ENCODE data around the gene KRT33A. TPM values are rescaled to one million over a fixed set of nuclear protein-coding genes. Genes with fewer than 3 reads are reported as not detected.

KRT33A gene
- total and polyA plus RNA-seq, 4 donors = not detected

DNA sequence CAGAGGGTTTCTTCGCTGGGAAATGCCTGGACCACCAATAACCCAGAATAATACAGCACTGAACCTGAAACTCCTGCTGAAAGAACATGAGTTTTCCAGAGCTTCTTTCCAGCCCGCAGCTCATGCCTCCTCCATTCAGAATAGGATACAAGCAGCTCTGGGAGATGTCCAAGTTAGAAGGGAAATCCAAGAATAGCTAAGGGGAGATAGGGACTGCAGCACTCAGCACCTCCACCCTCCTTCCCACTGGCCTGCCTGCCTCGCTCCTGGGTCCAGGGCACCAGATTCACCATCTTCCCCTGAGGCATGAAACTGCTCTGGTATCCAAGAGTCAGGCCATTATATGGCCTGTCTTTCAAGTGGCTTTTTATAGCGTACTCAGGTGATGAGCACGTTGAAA is 42.7 kb upstream of the KRT33A start:
- no peak for DNase-seq (ENCODE audit: low spot score)
- Histone ChIP-seq H3K9ac (ENCODE audit: low read depth in 1 of 2, low read length in 2 of 2) (no peak overlapping the region), H3K27ac (ENCODE audit: low read depth in 1 of 2, low read length in 2 of 2) (no peak overlapping the region), H3K4me1 (ENCODE audit: control insufficient read depth in 4 of 4, insufficient read depth in 4 of 4, low read length in 3 of 4) (no peaks in the 10 kb centered on the region), H3K9me3 (ENCODE audit: control insufficient read depth in 4 of 4, low read length in 3 of 4) (no peaks in the 10 kb centered on the region), H3K27me3 (ENCODE audit: control insufficient read depth in 4 of 4, insufficient read depth in 4 of 4, low read length in 3 of 4) (no peaks in the 10 kb centered on the region), H3K36me3 (ENCODE audit: control insufficient read depth in 4 of 4, insufficient read depth in 3 of 4, low read depth in 1 of 4, low read length in 3 of 4) (no peaks in the 10 kb centered on the region), H3K4me3 (ENCODE audit: low read depth in 1 of 3, low read length in 3 of 3) (no peak overlapping the region)
- 70% methylated on average over 5 of the region's 5 CpGs for WGBS
- TF ChIP-seq REST (IDR thresholded peaks at IDR 0.05) (no peak), GABPA (IDR thresholded peaks at IDR 0.05 in 1 of 2, conservative IDR thresholded peaks at IDR 0.05 in 1 of 2) (no peak), NR2F2 (IDR thresholded peaks at IDR 0.05) (no peak)

GRCh38 chr17:41392278-41392677 is 41.6 kb upstream of the KRT33A start:
- no peaks in the 10 kb centered on the region for H3K4me1 ChIP-seq (ENCODE audit: control insufficient read depth in 4 of 4, insufficient read depth in 4 of 4, low read length in 3 of 4)
- WGBS = 94% methylated on average over 1 of the region's 1 CpG
- no peak overlapping the region for H3K27ac ChIP-seq (ENCODE audit: low read depth in 1 of 2, low read length in 2 of 2)
- H3K9ac ChIP-seq (ENCODE audit: low read depth in 1 of 2, low read length in 2 of 2) = no peak overlapping the region
- H3K27me3 ChIP-seq (ENCODE audit: control insufficient read depth in 4 of 4, insufficient read depth in 4 of 4, low read length in 3 of 4) = no peaks in the 10 kb centered on the region
- no peaks in the 10 kb centered on the region for H3K9me3 ChIP-seq (ENCODE audit: control insufficient read depth in 4 of 4, low read length in 3 of 4)
- no peaks in the 10 kb centered on the region for H3K36me3 ChIP-seq (ENCODE audit: control insufficient read depth in 4 of 4, insufficient read depth in 3 of 4, low read depth in 1 of 4, low read length in 3 of 4)
- no peak overlapping the region for H3K4me3 ChIP-seq (ENCODE audit: low read depth in 1 of 3, low read length in 3 of 3)
- peak in 1 of 2 donors; percentile 24 for TF ChIP-seq RXRA (IDR thresholded peaks at IDR 0.05)
- TF ChIP-seq EGR1 (IDR thresholded peaks at IDR 0.05; ENCODE audit: low read depth in 2 of 2) = no peak
- TF ChIP-seq HNF4G (IDR thresholded peaks at IDR 0.05) = no peak
- no peak for TF ChIP-seq JUND (IDR thresholded peaks at IDR 0.05)
- DNase-seq (ENCODE audit: low spot score) = no peak

- Histone ChIP-seq H3K36me3 (ENCODE audit: control insufficient read depth in 4 of 4, insufficient read depth in 3 of 4, low read depth in 1 of 4, low read length in 3 of 4) (no peaks in the 10 kb centered on the region), H3K4me3 (ENCODE audit: low read depth in 1 of 3, low read length in 3 of 3) (no peak overlapping the region), H3K9ac (ENCODE audit: low read depth in 1 of 2, low read length in 2 of 2) (no peak overlapping the region), H3K4me1 (ENCODE audit: control insufficient read depth in 4 of 4, insufficient read depth in 4 of 4, low read length in 3 of 4) (no peaks in the 10 kb centered on the region), H3K27ac (ENCODE audit: low read depth in 1 of 2, low read length in 2 of 2) (no peak overlapping the region), H3K27me3 (ENCODE audit: control insufficient read depth in 4 of 4, insufficient read depth in 4 of 4, low read length in 3 of 4) (no peaks in the 10 kb centered on the region), H3K9me3 (ENCODE audit: control insufficient read depth in 4 of 4, low read length in 3 of 4) (no peaks in the 10 kb centered on the region)
- DNase-seq (ENCODE audit: low spot score) = no peak
- WGBS = 53% methylated on average over 2 of the region's 2 CpGs
- TF ChIP-seq TAF1 (conservative IDR thresholded peaks at IDR 0.05) (no peak), HNF4G (IDR thresholded peaks at IDR 0.05) (no peak), RAD21 (IDR thresholded peaks at IDR 0.05) (no peak), MAX (IDR thresholded peaks at IDR 0.05) (no peak), EGR1 (IDR thresholded peaks at IDR 0.05; ENCODE audit: low read depth in 2 of 2) (no peak), NR2F2 (IDR thresholded peaks at IDR 0.05) (no peak), FOXA1 (IDR thresholded peaks at IDR 0.05) (no peak), SP1 (IDR thresholded peaks at IDR 0.05) (no peak), HNF4A (conservative IDR thresholded peaks at IDR 0.05) (no peak), RXRA (IDR thresholded peaks at IDR 0.05) (no peak), GABPA (IDR thresholded peaks at IDR 0.05 in 1 of 2, conservative IDR thresholded peaks at IDR 0.05 in 1 of 2) (no peak), ZBTB33 (IDR thresholded peaks at IDR 0.05) (no peak), YY1 (IDR thresholded peaks at IDR 0.05) (no peak), FOXA2 (IDR thresholded peaks at IDR 0.05) (no peak), ATF3 (IDR thresholded peaks at IDR 0.05) (no peak)
- TF ChIP-seq, protein P1, sequence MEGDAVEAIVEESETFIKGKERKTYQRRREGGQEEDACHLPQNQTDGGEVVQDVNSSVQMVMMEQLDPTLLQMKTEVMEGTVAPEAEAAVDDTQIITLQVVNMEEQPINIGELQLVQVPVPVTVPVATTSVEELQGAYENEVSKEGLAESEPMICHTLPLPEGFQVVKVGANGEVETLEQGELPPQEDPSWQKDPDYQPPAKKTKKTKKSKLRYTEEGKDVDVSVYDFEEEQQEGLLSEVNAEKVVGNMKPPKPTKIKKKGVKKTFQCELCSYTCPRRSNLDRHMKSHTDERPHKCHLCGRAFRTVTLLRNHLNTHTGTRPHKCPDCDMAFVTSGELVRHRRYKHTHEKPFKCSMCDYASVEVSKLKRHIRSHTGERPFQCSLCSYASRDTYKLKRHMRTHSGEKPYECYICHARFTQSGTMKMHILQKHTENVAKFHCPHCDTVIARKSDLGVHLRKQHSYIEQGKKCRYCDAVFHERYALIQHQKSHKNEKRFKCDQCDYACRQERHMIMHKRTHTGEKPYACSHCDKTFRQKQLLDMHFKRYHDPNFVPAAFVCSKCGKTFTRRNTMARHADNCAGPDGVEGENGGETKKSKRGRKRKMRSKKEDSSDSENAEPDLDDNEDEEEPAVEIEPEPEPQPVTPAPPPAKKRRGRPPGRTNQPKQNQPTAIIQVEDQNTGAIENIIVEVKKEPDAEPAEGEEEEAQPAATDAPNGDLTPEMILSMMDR (IDR thresholded peaks at IDR 0.05; ENCODE audit: low read depth, low read length, missing input control) = no peak
Measured at GRCh38 chr17:41391535-41391934, 40.9 kb upstream of the KRT33A start.
